Stimulated activated CD4-positive, alpha-beta T cell treated with anti-CD3 and anti-CD28 coated beads, Interleukin-4, amount 100 ng/mL, for 48 hours (primary cell): ENCODE measurements around the gene CENPO.

Experiments used
- DNase-seq, 2 donors: peaks; one replicate each; pipeline ENCODE4 v3.0.0-alpha.2; 2020; ENCODE audit warnings: low read depth in 2 of 2

The CENPO gene, protein sequence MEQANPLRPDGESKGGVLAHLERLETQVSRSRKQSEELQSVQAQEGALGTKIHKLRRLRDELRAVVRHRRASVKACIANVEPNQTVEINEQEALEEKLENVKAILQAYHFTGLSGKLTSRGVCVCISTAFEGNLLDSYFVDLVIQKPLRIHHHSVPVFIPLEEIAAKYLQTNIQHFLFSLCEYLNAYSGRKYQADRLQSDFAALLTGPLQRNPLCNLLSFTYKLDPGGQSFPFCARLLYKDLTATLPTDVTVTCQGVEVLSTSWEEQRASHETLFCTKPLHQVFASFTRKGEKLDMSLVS

DNA sequence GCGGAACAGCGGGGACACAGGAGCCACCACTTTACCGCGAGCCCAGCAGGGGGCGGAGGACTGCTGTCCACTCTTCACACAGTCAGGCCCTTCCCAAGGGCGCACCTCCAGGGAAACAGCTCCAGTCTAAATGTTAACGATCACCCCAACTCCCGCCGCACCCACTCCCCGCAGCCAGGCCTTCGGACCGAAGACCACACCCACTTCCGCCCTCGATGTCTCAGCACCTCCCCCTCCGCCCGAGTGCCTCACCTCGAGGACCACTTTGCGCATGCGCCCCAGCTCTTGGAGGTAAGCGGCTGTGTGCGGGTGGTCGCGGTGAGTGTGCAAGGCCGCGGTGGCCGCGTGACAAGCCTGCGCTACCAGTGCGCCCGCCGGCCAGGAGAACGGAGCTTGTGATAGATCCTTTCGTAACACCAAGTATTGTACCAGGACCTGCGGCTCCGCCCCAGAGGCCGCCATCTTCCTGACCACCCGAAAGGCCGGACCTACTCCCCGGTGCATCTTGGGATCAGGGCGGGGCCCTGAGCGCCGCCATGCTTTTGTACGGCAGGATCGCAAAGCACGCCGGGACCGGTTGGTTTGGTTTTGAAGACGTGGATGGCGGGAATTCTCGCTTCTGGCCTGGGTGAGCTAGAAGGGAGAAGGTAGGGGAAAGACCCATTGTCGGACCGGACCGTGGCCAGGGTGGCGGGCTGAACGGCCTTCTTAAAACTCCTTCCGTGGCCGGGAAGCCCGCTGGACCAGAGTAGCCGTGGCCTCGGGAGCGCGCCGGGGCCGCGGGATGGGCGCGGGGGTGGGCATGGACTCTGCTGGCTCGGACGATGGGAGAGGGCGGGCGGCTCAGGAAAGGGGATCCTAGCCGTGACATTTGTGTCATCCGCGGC is at the start of gene CENPO, which contains the start of gene PTRHD1:
CENPO (plus strand) TSS at position 552 of the 887 bp plus-strand sequence. CDS start 495 bp downstream, outside the sequence.
PTRHD1 (minus strand) TSS at position 518 of the 887 bp plus-strand sequence; CDS start at position 504, 14 bp downstream.
- peak; percentile 89 to 94 for DNase-seq

DNA sequence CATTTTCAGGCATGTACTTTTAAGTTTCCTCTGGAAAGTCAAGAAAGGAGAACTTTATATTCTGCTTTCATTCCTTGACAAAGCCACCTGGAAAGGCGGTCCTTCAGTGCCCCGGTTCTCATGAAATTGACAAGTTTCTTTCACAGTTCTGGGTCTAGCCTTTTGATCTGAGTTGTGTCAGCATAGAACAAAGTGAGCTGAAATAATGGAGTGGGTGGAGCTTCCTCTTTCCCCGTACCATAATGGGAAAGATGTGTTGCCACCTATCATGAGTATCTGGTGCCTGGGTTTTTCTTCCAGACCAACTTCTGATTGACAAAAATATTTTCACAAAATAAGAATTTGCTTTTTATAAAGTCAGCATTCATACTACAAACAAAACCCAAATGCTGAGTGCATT is 49.3 kb upstream of the CENPO start:
- DNase-seq, result no peak

DNA sequence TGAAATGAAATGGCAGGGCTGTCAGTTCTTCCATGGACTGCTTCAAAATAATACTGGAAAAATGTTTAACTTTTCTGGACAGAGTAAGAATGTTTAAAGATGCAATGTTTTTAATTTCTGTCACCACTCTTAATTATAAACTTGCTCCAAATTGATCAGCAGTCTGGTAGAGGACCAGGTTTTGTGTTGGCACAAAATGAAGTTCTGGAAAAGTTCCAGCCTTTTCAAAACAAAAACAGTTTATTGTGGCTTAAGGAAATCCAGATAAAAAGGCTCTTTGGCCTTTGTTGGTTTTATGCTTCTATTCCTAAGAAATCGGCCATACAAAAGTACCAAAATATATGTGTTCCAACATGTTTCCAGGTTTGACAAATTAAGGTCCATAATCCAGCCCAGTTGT is 48.9 kb upstream of the CENPO start:
- DNase-seq, result no peak

DNA sequence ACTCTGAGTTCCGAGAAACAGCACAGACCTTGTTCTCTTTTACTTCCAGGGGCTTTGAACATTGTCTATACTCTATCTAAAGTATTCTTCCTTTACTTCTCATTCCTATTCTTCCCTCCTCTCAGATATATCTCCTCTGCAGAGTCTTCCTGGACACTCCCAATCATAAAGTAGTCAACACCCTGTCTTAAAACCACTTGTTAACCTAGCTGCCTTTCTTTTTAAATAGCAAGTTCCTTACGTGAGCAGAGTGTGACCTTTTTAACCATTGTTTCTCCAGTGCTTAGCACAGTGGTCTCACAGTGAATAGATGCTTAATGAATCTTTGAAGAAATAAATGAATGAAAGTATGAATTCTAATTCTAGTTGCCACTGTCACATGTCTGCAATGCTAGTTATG is 47.4 kb upstream of the CENPO start:
- no peak for DNase-seq

DNA sequence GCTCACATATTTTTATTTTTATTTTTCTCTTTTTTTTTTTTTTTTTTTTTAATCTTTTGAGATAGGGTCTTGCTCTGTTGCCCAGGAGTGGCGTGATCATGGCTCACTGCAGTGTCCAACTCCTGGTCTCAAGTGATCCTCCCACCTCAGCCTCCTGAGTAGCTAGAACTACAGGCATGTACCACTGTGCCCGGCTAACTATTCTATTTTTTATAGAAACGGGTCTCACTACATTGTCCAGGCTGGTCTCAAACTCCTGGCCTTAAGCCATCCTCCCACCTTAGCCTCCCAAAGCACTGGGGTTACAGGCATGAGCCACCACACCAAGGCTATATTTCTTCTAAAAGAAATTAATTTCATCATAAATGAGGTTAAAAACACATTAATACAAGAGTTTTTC is 45.9 kb upstream of the CENPO start:
- no peak for DNase-seq

DNA sequence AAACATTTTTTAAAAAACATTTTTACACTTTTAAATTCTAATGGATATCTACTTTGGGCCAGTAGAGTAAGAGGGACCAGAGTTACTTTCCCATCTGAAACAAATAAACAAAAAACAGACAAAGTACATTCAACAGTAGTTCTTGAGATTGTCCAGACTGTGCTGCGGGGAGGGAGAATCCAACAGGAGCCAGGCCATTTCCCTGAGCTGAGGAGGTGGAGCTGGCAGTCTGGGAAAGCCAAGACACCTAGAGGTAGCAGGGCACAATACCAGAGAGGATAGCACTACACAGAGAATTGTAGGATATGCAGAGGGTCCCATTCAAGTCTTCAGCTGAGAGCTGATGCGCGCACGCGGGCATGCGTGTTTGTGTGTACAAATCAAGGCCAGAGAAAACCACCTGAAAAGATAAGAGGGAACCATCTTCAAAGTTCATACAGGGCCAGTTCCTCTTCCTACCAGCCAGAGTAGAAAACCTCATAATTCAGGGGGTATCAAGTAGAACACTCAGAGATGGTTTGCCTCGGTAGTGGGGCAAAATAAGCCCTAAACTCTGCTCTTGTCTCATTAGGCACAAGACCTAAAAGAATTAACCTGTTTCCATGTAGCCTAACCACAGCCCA is 44.0 kb upstream of the CENPO start:
- no peak for DNase-seq

DNA sequence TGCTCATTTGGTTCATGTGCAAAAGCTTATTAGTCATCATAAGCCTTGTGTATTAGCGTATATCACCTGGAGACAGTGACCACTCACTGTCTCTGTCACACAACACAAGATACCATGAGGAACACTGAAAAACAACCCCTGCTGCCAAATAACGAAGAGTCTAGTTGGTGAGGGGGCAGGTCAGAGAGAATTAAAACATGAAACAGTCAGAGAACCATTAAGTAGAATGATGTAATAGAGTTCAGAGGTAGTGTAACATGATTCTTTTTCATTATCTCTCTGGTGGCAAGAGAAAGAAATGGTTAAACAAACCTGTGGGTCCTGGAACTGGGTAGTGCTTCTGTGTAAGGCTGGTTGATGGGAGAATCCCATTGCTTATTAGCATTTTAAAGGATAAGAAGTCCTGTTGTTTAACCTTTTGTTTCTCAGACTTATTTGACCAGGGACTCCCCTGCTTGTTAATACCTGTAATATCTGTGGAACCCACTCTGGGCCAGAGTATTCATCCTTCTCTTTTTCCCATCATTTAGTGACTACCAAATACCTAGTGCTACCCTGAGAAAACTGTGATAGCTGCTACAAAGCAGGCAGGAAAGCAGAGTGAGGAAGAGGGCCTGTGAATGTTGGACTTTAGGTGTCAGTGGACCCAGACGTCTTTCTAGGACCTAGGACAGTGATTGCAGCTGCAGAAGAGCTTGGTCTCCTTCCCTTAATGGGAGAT is 38.1 kb upstream of the CENPO start:
- DNase-seq, result no peak

DNA sequence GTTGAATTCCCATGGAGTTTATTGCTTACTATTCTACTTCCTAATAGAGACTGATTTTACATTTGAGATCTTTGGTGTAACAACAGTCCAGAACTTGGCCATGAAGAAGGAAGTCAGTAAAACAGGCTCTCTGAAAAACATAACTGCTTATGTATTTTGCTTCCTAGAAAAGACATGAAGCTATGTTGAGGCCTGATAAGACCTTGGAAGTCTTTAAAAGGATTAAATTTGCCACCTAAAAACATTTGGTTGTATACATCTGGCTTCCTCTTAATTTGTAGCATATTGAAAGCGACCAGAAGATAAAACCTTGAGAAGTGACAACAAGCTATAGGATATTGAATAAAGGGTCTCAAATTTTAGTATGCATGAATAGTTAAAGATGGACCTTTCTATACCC is 36.4 kb upstream of the CENPO start:
- no peak for DNase-seq

DNA sequence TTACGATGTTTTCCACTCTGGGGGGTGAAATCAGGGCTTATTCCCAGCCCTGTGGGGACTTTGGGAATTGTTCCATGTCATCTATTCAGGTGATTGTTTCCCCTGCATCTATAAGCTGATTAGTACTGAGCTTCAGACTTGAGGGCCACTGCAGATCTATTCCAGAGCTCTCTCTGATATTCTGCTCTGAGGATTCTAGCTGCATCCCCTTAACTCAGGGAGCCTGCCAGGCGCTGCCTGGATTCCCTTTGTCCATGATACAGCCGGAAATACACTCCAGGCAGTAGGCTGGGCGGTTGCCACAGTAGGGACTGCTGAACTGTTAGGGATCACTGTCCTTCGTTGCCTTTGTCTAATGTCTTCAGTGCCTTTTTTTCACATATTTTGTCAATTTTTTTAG is 31.4 kb upstream of the CENPO start:
- no peak for DNase-seq

DNA sequence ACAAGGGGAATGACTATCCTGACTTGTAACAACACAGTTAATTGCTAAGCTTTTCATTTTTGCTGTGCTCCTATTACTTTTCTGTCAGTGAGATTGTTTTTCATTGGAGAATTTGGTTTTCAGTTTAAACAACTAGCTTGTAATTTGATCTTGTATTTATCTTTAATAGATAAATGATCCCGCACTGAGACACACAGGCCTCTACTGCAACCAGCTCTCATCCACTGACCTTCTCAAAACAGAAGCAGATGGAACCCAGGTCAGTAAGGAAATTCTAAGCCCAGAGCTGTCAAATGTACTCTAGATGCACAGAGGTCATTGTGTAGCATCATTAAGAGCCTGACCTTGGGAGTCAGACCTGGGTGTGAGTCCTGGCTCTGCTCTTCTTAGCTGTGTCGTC is 30.7 kb upstream of the CENPO start:
- no peak for DNase-seq

DNA sequence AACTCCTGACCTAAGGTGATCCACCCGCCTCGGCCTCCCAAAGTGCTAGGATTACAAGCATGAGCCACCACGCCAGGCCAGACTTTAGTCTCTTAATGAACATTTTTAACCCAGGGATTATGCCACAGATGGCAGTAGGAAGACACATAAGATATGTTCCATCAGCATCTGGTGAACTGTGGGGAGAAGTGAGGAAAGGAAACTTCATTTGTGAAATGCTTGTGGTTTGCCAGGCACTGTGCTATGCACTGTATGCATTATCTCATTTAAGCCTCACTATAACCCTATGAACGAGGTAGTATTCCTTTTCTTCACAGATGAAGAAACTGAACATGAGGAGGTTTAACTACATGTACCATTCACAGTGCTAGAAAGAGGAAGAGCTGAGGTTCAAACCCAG is 29.4 kb upstream of the CENPO start:
- DNase-seq, result no peak

DNA sequence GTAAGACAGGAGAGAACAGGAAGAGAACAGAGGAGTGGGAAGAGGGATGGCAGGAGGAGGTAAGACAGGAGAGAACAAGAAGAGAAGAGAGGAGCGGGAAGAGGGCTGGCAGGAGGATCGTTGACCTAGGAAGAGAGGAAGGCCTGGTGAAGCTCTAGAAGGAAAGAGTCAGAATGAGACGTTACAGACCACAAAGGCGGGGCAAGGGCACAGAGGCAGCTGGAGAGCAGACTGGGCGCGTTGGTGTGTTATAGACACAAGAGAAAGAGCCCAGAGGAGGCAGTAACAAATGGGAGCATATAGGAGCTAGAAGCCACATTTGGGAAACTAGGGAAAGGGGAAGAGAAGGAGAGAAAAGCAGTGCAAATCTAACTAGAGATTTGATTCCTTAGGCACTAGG is 26.6 kb upstream of the CENPO start:
- peak in 1 of 2 donors; percentile 3 for DNase-seq

DNA sequence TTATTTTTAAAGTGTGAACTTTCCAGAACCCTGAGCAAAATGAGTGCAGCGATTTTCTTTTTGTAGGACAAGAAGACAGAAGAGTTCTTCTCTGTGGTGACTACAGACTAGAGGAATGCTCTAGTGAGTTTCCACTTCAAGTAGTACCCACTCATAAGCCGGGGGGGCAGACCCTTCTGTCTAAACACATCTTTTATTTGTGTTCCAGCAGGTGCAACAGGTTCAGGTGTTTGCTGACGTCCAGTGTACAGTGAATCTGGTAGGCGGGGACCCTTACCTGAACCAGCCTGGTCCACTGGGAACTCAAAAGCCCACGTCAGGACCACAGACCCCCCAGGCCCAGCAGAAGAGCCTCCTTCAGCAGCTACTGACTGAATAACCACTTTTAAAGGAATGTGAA is 25.2 kb upstream of the CENPO start:
- DNase-seq, result no peak

DNA sequence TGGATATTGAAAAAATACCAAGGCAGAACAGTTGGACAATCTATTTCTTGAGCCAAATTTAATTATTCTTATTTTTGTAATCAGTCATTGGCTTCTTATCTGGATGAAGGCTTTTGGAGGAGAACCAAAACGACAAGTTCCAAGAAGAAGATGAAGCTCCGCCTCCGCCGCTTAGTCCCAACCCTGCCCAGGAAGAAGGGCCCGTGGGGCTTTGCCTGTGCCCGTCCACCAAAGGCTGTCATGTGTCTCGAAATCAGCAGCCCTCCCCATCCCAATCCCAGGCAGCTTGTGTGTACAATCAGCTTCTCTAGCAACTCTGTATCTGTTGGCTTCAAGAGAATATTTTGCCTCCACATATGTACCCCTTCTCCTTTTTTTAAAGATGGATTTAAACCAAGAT is 24.6 kb upstream of the CENPO start:
- DNase-seq, result no peak

DNA sequence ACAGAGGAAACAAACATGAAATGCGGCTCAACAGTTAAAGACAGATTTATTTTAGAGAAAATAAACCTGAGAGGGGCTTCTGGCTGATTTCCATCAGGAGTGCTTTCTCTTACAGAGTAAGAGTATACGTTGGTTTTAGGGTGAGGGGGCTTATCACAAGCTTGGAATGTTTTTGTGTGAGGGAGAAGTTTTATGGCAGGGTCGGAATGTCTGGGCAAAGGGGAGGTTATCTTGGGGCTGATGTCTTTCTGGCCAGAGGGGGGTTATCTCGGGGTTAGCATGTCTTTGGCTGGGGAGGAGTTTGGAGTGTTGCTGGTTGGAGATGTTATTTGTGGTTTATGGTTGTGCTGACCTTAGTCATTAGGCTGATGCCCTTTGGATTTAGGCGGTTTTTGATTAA is 22.2 kb upstream of the CENPO start:
- no peak for DNase-seq

DNA sequence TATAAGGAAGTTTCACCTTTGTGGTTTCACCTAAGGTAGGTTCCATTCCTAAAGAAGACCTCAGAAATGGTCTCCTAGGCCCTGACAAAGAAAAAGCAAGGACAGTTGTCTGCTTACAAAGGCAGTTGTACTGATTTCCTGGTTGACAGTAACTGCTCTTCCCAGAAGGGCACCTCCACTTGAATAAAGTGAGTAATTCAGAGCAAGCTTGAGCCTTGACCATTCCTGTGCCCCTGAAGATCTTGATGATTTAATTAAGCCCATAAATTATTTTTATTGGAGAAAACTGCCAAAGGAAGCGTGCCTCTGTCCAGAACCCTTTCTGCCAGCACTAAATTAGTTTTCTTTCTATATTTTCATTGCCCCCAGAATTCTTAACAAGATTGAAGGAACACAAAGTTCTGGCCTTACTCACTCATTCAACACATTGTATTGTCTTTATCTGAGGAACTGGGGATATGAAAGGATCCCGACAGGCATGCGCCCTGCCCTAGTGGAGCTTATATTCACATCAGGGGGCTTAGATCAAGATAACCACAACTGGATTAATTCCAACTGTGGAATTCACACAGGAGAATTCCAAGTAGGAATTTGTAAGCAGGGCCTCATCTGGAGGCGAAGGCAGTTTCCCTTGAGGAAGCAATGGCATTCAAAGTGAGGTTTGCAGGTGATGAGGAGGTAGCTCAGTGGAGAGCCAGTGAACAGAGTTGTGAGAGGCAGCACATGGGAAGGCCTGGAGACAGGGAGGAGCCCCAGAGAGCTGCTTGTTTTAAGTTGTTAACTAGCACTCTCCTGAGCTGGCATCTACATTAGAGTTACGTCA is 21.2 kb upstream of the CENPO start:
- DNase-seq, result no peak

DNA sequence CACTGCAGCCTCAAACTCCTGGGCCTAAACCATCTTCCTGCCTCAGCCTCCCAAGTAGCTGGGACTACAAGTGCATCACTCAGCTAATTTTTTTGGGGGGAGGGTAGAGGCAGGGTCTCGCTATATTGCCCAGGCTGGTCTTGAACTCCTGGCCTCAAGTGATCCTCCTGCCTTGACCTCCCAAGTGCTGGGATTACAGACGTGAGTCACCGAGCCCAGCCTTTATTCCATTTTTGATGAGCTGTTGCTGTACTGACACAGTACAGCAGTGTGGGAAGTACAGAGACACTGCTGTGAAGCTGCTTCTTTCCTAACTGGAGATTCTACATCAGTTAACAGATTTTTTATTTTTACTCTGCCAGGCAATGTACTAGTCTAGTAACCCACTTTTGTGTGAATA is 18.9 kb upstream of the CENPO start:
- no peak for DNase-seq

DNA sequence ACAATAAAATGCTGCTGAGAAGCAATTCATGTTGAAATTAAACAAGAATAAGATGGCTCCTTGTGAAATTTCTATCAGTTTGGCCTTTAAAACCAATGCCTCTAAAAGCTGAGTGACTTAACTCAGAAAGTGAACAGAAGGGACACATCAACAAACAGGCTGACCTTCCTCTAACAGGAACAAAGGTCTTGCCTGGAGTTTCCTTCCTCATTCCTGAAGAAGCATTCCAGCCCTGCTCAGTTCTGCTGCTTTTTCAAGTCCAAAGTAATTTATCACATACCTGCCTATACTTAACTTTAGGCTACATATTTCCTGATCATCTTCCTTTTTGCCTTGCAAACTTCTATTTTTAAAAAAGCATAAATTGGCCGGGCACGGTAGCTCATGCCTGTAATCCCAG is 14.1 kb upstream of the CENPO start:
- DNase-seq, result no peak

DNA sequence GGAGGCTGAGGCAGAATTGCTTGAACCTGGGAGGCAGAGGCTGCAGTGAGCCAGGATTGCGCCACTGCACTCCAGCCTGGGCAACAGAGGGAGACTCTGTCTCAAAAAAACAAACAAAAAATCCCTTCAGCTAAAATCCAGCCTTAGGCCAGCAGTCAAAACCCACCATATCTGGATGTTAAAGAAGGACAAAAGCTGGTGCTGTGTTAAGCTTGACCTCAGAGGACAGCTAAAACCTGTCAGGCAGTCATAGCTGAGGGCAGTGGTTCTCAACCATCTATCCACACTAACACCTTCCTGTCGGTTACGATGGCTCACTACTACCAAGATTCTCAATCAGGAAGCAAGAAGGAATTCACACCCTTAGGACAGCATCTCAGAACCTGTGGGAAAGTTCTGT is 9.6 kb upstream of the CENPO start:
- DNase-seq, result no peak

DNA sequence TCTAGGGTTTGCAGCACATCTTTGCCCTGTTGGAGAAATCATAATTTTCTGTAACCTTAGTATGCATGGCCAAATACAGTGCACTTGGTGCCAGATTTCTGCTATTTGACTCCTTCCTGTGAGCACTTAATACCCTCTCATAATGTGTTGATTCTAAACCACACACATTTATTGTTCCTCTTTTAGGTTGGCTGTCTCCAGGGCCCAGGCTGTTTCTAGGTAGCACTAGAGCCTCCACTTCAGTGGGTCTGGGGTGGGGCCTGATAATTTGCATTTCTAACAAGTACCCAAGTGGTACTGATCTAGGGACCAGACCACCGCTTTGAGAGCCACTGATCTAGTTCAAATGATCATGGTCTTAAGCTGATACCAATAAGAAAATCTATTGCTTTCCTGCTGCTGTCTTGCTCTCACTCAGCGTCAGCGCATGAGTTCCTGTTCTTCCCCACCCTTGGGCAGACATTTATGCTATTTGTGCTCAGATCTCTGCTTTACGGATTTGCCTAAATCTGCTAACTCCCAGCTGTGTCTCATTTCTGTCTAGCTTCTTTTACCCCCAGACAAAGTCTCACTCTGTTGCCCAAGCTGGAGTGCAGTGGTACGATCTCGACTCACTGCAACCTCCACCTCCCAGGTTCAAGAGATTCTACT is 7.4 kb upstream of the CENPO start:
- DNase-seq, result no peak

DNA sequence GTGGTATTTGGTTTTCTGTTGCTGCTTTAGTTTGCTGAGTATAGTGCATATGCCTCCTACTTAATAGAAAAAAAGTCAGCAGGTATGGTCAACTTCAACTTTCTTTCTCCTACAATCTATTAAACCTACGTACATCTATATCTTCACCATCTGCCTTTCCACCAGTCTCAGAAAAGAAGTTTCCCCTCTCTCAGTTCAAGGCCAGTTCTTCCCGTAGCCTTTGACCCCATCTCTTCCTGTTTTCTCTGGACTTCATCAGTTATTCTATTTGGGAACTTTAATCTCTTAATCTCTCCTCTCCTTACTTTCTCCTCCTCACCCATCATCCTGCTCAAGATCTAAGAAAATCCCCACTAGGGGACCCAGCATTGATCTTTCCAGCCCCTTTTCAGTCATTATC is 5.7 kb upstream of the CENPO start:
- no peak for DNase-seq
